SK-N-SH treated with all-trans-retinoic acid at 6 μM for 48 hours (cell line): ENCODE results near the gene ADD1.

Experiments
- ARNTL ChIP-seq: fragments of 450-650 bp; formaldehyde crosslinking; IDR thresholded peaks from 2 replicates; pipeline ENCODE4 v1.5.0; 2020; ENCODE audit warnings: low read depth, mild to moderate bottlenecking, moderate library complexity, borderline replicate concordance
- BACH2 ChIP-seq: fragments of 250-450 bp; sonication (Bioruptor Pico); IDR thresholded peaks from 2 replicates; pipeline ENCODE4 v1.9.0; 2021; ENCODE audit warnings: mild to moderate bottlenecking, borderline replicate concordance
- CSDC2 ChIP-seq: fragments of 250-450 bp; sonication (Bioruptor Pico); IDR thresholded peaks from 2 replicates; pipeline ENCODE4 v1.5.0; 2020; ENCODE audit warnings: mild to moderate bottlenecking, moderate library complexity
- GLIS3 ChIP-seq: fragments of 250-450 bp; sonication (Bioruptor Pico); IDR thresholded peaks from 2 replicates; pipeline ENCODE4 v1.5.0; 2020; ENCODE audit warnings: mild to moderate bottlenecking, moderate library complexity
- PPARA ChIP-seq: fragments of 250-450 bp; sonication (Bioruptor Pico); IDR thresholded peaks from 2 replicates; pipeline ENCODE4 v1.5.0; 2020; ENCODE audit warnings: mild to moderate bottlenecking, borderline replicate concordance
- ZC3H10 ChIP-seq: fragments of 250-450 bp; sonication (Bioruptor Pico); IDR thresholded peaks from 2 replicates; pipeline ENCODE4 v1.5.1; 2021; ENCODE audit warnings: mild to moderate bottlenecking, moderate library complexity
- ZNF8 ChIP-seq: fragments of 450-650 bp; formaldehyde crosslinking; IDR thresholded peaks from 2 replicates; pipeline ENCODE4 v1.5.0; 2020; ENCODE audit warnings: mild to moderate bottlenecking, moderate library complexity

DNA sequence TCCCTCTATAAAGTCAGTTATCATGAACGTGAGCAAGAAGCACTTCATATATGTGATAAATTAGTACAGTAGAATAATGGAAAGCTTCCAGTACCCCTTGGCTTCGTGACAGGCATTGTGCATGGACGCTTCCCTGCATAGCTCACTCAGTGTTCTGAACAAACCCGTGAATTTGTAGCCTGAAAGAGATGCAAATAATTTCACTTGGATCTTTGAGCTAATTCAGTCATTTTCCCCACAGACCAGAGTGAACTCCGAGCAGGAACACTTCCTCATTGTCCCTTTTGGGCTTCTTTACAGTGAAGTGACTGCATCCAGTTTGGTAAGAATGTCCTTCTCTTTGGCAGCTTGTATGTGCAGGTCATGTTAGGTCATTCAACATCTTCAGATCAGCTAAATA lies 50.1 kb downstream of the ADD1 start:
- TF ChIP-seq CSDC2 (CRISPR knock-in tag), result no peak
- no peak for TF ChIP-seq ARNTL (CRISPR knock-in tag)
- TF ChIP-seq ZC3H10, result no peak
- TF ChIP-seq BACH2 (CRISPR knock-in tag), result no peak
- no peak for TF ChIP-seq GLIS3 (CRISPR knock-in tag)
- TF ChIP-seq ZNF8 (CRISPR knock-in tag), result no peak
- no peak for TF ChIP-seq PPARA (CRISPR knock-in tag)
